Amniotic epithelial cell (primary cell): ENCODE results near the gene ZNF710.

Experiments
- DNase-seq: peaks from one replicate; pipeline ENCODE4 v3.0.0-alpha.2; 2010; ENCODE audit warnings: low read depth

Gene ZNF710

GRCh38 chr15:90038632-90039095 is 37.5 kb downstream of the ZNF710 start:
- peak; percentile 17 for DNase-seq

DNA sequence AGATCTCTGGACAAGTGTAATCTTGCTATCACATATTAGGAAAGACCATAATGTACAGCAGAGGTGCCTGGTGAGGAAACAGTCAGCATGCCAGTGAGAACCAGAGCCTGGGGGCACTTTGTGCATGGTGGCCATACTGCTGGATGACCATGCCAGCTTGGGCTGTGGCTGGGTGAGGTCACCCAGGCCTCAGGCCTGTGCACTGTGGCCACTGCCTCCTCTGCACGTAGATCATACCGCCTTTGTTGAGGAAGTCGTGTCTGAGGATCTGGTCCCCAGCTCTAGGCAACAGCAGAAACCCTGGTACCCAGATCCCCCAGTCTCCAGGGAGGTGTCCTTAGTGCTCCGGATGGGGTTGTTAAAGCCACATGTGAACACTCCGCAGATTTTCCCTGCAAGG is 38.9 kb downstream of the ZNF710 start:
- DNase-seq, result no peak

GRCh38 chr15:90040618-90041017 is 39.5 kb downstream of the ZNF710 start:
- DNase-seq, result no peak

- no peak for DNase-seq
Observed at GRCh38 chr15:90042356-90042755, 41.2 kb downstream of the ZNF710 start.

DNA sequence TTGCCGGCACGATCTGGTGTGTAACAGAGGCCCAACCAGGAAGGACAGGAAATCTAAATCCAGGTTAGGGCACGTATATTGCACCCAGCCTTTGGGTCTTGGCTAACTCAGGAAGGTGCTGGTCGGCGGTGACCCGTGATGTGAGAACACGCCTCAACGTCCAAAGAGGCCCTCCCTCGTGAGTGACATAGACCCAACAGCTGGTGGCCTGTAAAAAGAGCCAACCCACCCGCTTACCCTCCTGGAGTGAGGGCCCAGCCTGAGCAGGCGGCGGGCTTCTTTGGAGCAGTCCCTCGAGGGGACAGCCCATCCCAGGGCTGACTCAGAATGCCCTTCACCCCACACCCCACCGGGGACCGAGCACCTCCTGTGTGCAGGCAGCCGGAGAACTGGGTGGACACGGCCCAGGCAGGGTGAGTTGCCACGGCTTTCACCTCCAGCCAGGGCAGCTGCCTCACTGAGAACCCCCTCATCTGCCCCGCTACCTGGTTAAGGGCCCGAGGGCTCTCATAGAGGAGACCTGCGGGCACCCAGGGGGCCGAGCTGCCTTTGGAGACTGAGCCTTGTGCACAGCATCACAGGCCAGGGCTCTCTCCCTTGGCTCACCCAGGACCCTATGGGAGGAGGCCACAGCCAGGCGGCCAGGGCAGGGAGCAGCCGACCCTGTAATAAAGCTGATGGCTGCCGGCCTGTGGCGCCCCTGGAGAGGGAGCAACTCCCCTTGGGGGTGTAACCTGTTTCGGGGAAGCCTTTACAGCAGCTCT is 41.8 kb downstream of the ZNF710 start:
- no peak for DNase-seq

DNA sequence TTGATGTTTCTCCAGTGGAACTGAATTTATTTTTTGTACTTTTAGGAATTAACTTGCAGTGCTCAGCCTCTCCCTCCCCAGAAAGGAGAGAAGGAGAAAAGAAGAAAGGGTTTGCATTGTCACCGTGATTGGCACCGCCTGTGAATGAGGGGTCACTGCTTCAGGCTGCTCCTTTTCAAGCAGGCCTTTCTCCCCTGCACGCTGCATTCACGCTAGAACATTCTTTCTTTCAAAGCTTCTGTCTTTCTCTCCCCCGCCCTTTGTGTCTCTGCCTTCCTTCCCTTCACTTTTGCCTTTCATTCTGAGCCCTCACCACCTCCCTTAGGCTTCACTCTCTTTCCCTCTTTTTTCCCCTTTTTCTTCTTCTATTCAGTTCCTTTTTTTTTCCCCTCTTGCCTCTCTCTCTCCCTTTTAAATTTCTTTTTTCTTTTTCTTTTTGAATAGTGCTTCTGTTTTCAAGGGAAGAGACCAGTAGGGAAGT is 42.4 kb downstream of the ZNF710 start:
- DNase-seq, result no peak

GRCh38 chr15:90044191-90044590 is 43.1 kb downstream of the ZNF710 start:
- DNase-seq, result no peak

- no peak for DNase-seq
Observed at GRCh38 chr15:90044916-90045371, 43.8 kb downstream of the ZNF710 start.

GRCh38 chr15:90046289-90046688 is 45.2 kb downstream of the ZNF710 start:
- DNase-seq, result no peak

DNA sequence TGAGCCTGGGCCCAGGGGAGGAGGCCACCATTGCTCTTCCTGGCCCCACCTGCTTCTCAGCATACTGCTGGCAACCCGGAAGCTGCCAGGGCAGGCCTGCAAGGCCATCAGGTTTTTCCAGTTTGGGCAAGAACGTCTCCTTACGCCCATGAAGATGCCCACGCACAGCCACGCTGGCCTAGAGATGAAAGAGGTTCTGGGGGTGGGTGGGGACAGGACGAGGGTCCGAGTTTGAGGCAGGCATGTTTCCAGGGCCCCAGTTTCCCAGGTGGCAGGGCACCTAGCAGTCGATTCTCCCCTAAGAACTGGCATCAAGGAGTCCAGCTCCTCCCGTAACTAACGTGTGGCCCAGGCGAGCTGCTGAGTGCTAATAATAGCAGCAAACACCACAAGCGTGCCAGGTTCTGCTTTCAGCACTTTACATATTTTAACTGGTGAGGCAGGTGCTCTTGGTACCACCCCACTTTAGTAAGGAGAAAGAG is 45.8 kb downstream of the ZNF710 start:
- DNase-seq, result no peak

DNA sequence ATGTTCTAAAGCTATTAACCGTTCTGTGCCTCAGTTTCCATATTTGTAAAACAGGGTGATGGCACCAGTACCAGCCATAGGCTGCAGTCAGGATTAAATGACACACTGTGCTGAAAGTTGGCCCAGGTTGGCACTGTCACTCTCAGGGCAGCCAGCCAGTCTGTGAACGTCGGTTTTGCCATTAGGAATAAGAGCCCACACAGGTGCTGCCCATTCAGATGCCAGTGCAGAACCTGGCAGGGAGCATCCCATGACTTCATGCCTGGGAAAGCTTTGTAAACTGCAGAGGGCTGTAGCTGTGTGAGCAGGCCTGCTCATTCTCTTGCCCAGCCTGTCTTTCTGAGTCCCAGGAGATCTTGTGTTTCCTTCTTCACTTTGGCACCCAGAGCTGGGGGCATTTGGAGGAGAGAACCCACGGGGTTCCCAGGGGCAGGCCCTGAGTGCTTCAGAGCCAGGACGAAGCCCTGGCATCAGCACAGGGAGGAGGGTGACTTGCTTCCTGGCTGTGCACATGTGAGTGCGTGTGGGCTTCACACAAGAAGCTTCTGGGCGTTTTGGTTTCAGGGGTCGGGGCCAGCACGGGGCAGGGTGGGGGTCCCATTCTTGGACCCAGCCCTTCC is 46.9 kb downstream of the ZNF710 start:
- no peak for DNase-seq

DNA sequence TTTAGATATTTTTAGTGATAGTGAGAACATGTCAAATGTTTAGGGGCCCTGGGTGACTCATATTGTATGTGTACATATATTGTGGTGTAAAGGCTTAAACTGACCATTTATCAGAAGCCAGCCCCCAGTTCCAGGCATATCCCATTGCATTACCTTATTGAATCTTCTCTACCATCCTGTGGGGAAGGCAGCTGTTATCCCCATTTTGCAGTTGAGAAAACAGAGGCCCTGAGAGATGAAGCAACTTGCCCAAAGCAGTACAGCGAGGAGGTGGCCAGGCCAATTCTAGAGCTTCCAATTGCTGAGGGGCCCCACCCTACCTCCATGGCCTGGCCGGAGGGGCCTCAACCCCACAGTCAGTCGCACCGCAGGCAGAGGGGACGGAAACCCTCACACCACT is 47.9 kb downstream of the ZNF710 start:
- peak; percentile 28 for DNase-seq

- DNase-seq, result peak; percentile 51
Observed at GRCh38 chr15:90049666-90050604, 48.8 kb downstream of the ZNF710 start.

DNA sequence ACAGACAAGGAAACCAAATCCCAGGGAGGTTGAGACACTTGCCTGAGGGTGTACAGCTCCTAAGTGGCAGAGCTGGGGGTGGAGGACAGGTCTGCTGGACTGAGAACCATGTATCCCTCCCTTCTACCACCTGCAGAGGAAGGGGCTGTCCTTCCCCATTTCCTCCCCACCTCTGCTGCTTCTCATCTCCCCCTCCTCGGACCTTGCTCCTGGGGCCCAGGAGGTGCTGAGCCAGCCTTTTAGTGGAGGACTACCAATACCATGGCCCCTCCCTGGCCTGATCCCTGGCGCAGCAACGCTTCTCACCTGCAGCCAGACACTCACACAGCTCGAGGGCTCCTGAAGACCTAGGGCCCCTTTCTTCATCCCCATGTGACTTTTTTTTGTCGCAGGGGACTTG is 50.8 kb downstream of the ZNF710 start:
- no peak for DNase-seq

DNA sequence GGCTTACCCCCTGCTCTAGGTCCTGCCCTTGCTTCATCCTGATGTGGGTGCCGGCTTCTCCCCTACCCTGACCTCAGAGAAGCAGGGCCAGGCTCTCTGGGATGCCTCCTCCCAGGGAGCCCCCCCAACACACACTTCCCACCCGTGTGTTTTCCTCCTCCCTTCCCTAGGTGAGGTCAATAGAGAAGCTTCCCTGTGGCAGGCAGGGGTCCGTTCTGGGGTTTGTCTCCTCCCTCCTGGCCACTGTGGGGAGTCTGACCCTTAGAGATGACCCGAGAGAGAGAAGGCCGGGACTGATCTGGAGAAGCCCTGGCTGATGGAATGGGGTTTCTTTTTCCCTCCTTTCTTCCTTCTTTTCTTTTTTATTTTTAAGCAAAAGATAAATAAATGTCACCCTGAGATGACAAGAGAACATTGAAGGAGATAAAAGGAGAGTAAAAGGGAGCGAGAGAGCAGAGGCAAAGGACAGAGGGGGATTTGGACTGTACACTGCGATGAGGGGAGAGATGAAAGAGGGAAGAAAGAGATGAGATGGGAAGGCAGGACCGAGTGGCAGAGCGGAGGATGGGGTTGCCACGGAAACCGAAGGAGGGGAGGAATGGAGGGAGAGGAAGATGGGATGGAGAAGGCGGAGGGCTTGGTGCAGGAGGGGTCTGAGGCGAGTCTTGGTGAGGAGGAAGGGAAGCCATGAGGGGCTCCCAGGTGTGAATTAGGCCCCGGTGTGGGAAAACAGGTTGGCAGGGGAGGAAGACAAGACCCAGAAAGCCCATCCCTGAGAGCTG is 52.8 kb downstream of the ZNF710 start:
- no peak for DNase-seq

DNA sequence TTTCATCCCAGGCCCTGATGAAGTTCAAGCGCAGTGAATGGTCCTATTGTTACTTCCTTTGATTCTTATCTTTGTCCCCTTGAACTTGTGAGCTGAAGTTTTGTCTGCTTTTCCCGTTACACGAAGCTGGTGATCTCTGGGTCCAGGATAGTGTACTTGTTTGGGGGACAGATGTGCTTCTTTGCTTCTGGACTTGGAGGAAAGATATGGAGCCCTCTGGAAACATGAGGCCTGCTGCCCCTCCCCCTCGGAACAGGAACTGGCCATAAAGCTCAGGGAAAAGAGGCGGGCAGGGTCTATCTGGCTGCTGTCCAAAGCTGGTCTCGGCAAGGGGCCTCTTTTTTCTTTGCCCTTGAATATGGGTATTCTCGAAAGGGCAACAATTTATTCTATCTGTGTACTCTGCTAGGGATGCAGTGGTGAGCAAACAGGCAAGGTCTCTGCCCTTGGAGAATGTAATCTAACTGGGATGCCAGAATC is 53.5 kb downstream of the ZNF710 start:
- no peak for DNase-seq

GRCh38 chr15:90055182-90055581 is 54.1 kb downstream of the ZNF710 start:
- DNase-seq, result no peak

DNA sequence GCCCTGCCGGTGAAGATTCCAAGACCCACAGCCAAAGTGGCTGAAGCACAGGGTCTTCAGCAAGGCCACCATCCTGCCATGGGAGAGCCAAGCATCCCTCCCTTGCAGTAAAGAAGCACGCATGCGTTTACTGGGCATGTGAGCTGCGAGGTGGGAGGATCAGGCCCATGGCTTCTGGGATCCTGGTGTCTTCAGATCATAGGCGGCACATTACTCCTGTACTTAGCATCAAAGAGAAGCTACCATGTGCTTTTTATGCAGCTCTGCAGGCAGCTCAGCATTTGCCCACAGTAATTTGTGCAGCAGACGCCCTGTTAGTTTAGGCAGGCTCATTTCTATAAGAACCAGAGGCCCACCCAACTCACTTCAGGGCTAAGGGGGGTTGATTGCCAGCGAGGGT is 55.4 kb downstream of the ZNF710 start:
- no peak for DNase-seq

DNA sequence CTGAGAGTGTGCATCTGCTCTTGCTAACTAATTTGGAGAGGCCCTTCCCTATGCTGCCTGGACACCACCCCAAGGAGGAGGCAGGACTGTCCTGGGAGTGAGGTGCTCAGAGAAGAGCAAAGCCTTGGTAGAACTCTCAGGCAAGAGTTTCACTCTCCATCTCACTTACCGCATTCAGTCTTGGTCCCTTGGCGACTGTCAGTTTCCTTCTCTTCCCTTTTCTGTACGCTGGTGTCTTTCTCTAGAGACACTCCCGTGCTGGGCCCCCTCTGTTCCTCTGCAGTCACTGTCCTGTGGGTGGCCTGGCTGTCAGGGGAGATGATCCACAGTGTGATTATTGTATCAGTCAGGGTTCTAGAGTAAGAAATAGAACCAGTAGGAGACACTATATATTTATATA is 57.2 kb downstream of the ZNF710 start:
- no peak for DNase-seq

DNA sequence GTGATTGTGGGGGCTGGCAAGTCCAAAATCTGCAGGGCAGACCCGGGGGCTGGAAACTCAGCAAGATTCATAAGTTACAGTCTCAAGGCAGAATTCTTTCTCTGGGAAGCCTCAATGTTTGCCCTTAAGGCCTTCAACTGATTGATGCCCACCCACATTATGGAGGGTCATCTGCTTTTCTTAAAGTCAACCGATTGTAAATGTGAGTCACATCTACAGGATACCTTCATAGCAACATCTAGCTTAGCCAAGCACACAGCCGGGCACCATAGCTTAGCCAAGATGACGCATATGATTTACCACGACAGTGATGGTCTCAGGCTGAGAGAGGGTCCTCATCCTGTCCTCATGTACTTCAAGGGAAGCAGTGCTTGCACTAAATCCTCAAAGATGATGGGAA is 57.7 kb downstream of the ZNF710 start:
- no peak for DNase-seq
